ENCODE results near the gene LRRC71.

GRCh38 chr1:156889802-156890580 is 30.4 kb upstream of the LRRC71 start:
- TF ChIP-seq POLR2A (IDR thresholded peaks at IDR 0.05; ENCODE audit: extremely low read depth, insufficient read length), result no peak
- TF ChIP-seq, protein P1, sequence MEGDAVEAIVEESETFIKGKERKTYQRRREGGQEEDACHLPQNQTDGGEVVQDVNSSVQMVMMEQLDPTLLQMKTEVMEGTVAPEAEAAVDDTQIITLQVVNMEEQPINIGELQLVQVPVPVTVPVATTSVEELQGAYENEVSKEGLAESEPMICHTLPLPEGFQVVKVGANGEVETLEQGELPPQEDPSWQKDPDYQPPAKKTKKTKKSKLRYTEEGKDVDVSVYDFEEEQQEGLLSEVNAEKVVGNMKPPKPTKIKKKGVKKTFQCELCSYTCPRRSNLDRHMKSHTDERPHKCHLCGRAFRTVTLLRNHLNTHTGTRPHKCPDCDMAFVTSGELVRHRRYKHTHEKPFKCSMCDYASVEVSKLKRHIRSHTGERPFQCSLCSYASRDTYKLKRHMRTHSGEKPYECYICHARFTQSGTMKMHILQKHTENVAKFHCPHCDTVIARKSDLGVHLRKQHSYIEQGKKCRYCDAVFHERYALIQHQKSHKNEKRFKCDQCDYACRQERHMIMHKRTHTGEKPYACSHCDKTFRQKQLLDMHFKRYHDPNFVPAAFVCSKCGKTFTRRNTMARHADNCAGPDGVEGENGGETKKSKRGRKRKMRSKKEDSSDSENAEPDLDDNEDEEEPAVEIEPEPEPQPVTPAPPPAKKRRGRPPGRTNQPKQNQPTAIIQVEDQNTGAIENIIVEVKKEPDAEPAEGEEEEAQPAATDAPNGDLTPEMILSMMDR (IDR thresholded peaks at IDR 0.05; ENCODE audit: low read depth, low read length), result peak; percentile 73
